Measurements from ENCODE around the gene NNT. TPM values are rescaled to one million over a fixed set of nuclear protein-coding genes. Genes with fewer than 3 reads are reported as not detected.

NNT gene
- 10 to 100 TPM; 92.3 to 96.5 TPM for total RNA-seq

GRCh38 chr5:43602461-43603343 is at the start of gene NNT:
Gene NNT (plus strand): TSS chr5:43603180. CDS start chr5:43609196, 6,016 bp downstream.

GRCh38 chr5:43556857-43557542 is 46.0 kb upstream of the NNT start, which contains the start of gene PAIP1:
Gene PAIP1 (minus strand): TSS chr5:43557077. CDS start chr5:43556846, 231 bp downstream.

Other genes with a start within 250 kb of the NNT start
- 10 to 100 TPM; 18.4 to 18.6 TPM for gene CCL28, start 190.8 kb upstream of the NNT start, total RNA-seq
- gene TMEM267, start 119.3 kb upstream of the NNT start, total RNA-seq: 10 to 100 TPM; 15.1 to 15.3 TPM
- gene C5orf34, start 88.0 kb upstream of the NNT start, total RNA-seq: 10 to 100 TPM in 1 of 2 experiments, 1 to 10 TPM in 1; 9.6 to 10.6 TPM
- gene PAIP1, start 46.1 kb upstream of the NNT start, total RNA-seq: 10 to 100 TPM; 29.6 to 34.0 TPM